ENCODE data around the gene CBARP.

Gene CBARP

GRCh38 chr19:1237754-1238368 lies at the start of gene CBARP:
Gene CBARP, minus strand, starts transcription at chr19:1238005. Its CDS starts 1,905 bp downstream, at chr19:1236100.
- DNase-seq: no peak

GRCh38 chr19:1286487-1287353 lies 48.9 kb upstream of the CBARP start:
- DNase-seq: no peak

- no peak for DNase-seq
Observed at GRCh38 chr19:1285737-1286360, 48.0 kb upstream of the CBARP start, which contains the start of gene EFNA2. Gene EFNA2, plus strand, starts transcription at chr19:1285873. Its CDS starts 296 bp downstream, at chr19:1286169.

- no peak for DNase-seq
Observed at GRCh38 chr19:1284979-1285736, 47.4 kb upstream of the CBARP start.

GRCh38 chr19:1284293-1284978 lies 46.6 kb upstream of the CBARP start:
- no peak for DNase-seq

- no peak for DNase-seq
Observed at GRCh38 chr19:1283917-1284292, 46.1 kb upstream of the CBARP start.

GRCh38 chr19:1283207-1283916 lies 45.6 kb upstream of the CBARP start:
- DNase-seq: no peak

GRCh38 chr19:1282588-1283206 lies 44.9 kb upstream of the CBARP start:
- no peak for DNase-seq

GRCh38 chr19:1281569-1282287 lies 43.9 kb upstream of the CBARP start:
- no peak for DNase-seq

GRCh38 chr19:1280636-1281568 lies 43.1 kb upstream of the CBARP start:
- no peak for DNase-seq

- DNase-seq: peak; percentile 77
Observed at GRCh38 chr19:1279782-1280341, 42.1 kb upstream of the CBARP start.

GRCh38 chr19:1278713-1279660 lies 41.2 kb upstream of the CBARP start:
- DNase-seq: no peak

GRCh38 chr19:1278074-1278473 lies 40.3 kb upstream of the CBARP start:
- DNase-seq: no peak

GRCh38 chr19:1277061-1277460 lies 39.3 kb upstream of the CBARP start:
- no peak for DNase-seq

GRCh38 chr19:1276628-1277022 lies 38.8 kb upstream of the CBARP start:
- DNase-seq: no peak

- DNase-seq: no peak
Observed at GRCh38 chr19:1275976-1276627, 38.3 kb upstream of the CBARP start.

- DNase-seq: peak; percentile 97
Observed at GRCh38 chr19:1275260-1275975, 37.6 kb upstream of the CBARP start, which contains the start of gene FAM174C. Gene FAM174C, plus strand, starts transcription at chr19:1275530. Its CDS starts 20 bp downstream, at chr19:1275550.
